ENCODE measurements around the gene ARHGEF33.

Gene ARHGEF33

DNA sequence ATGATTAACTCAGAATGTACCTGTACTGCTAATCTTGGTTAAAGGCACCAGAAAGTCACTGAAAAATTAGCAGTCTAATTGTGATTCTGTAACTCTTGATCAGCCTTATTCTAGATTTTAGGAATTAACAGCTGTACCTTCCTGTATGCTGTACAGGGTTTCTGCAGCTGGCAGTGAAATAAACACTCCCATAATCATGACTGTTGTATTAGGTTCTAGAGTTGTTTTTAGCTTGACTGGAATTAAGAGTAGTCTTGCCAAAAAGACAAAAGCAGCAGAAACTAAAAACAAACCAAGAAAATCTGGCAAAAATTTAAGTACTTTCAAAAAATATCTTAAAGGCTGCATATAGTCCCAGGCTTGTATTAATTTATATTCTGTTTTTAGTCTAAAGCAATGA lies 127.7 kb downstream of the ARHGEF33 start:
- DNase-seq (ENCODE audit: low spot score) = no peak

- no peak for DNase-seq (ENCODE audit: low spot score)
These were observed 129.0 kb downstream of the ARHGEF33 start for GRCh38 chr2:39018638-39019037.

- no peak for DNase-seq (ENCODE audit: low spot score)
These were observed 130.7 kb downstream of the ARHGEF33 start for GRCh38 chr2:39020383-39020782.

DNA sequence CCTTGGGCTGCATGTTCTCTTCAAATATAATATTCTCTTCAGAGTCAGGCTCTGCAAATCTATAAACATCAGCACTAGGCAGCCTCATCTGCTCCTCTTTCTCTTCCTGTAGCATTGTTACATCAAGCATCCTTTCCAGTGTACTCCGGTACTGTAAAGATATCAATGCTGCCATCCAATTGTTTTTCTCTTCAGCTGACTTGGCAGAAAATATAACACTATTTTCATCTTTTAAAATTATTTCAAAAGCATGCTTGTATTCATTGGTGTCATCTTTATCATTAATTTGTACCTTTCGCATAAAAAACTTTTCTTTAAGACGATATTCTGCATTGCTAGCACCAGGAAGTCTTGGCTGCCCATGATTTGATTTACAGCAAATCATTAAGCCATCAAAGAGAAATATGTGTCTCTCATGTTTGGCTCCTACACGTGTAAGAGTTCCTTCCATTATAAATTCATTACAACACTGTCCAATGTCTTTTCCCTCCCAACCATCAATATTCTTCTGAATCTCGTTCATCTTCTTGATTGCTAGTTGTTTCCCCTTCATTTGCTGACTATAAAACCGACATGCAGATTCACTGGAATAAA lies 133.1 kb downstream of the ARHGEF33 start:
- no peak for DNase-seq (ENCODE audit: low spot score)

DNA sequence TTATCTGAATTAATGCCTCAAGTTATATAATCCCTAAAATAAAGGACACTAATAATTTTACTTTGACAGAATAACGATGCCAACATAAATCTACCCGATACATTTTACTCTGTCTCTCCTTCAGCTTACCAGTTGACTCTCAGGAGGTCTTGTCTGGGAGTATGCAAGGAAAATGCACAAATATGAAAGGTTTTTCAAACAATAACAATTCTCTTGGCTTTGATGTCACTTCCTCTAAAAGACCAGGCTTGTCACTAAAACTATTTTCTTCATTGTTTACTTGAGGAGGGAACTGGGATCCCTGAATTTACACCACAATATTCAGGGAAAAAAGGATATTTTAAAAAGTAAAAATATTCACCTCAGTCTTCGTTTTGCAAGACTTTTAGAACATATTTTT lies 134.0 kb downstream of the ARHGEF33 start:
- DNase-seq (ENCODE audit: low spot score) = no peak

GRCh38 chr2:39024833-39025232 lies 135.2 kb downstream of the ARHGEF33 start:
- peak; percentile 75 for DNase-seq (ENCODE audit: low spot score)

All from RKO (cell line).